GM12878 (cell line): ENCODE results near the gene SLC44A3. TPM values are rescaled to one million over a fixed set of nuclear protein-coding genes. Genes with fewer than 3 reads are reported as not detected.

Experiments used
- ATAC-seq: fragments of 200-7000 bp; cut with Tn5 transposase; 3 replicates; pipeline ENCODE4 v1.9.1; 2020; ENCODE audit warnings: mild to moderate bottlenecking, moderate library complexity
- BruUV-seq: library from RNA; stranded (reverse); fragments of 400-500 nt; replicated peaks from 2 replicates; lab custom pipeline; 2021; lab: Mats Ljungman, UMichigan
- CTCF ChIA-PET: fragments of 300-600 bp; sonication (Branson Sonifier 250); formaldehyde crosslinking; extraction: SDS; loops from one replicate; lab custom pipeline; 2021; ENCODE audit warnings: inconsistent platforms; lab: Yijun Ruan, JAX
- POLR2A ChIA-PET: fragments of 350-600 bp; formaldehyde crosslinking; extraction: SDS; loops from one replicate; lab custom pipeline; 2021; ENCODE audit warnings: inconsistent platforms; lab: Charles Lee
- RAD21 ChIA-PET: fragments of 300-600 bp; sonication (Branson Sonifier 250); formaldehyde crosslinking; loops from one replicate; lab custom pipeline; 2023; ENCODE audit warnings: antibody characterized with exemption; ENCODE audit not compliant: unreplicated experiment; lab: Charles Lee
- SMC1A ChIA-PET: fragments of 300-600 bp; sonication (Branson Sonifier 250); formaldehyde crosslinking; loops from one replicate; lab custom pipeline; 2023; ENCODE audit not compliant: unreplicated experiment, uncharacterized antibody; lab: Charles Lee
- DNase-seq: peaks from one replicate; pipeline ENCODE4 v3.0.0-alpha.2; 2011; ENCODE audit warnings: low read depth, low spot score
- FAIRE-seq: peaks from 3 replicates; lab custom pipeline; 2011; peaks lifted over from hg19 to GRCh38; lab: Jason Lieb, UNC
- H2AFZ ChIP-seq: 2 replicates; pipeline ENCODE4 v1.6.0; 2011; ENCODE audit warnings: low read depth, low read length, control low read depth; ENCODE audit not compliant: control insufficient read depth
- H3K27ac ChIP-seq: 2 replicates; pipeline ENCODE4 v1.5.1; 2011; ENCODE audit warnings: control low read depth; ENCODE audit not compliant: control insufficient read depth, insufficient read depth
- H3K27me3 ChIP-seq, 2 experiments: replicated peaks in 1 of 2; 2 replicates each; pipeline versions ENCODE4 v1.6.0 to v1.6.1; 2011; ENCODE audit warnings: low read length in 1 of 2; ENCODE audit not compliant: control insufficient read depth in 2 of 2, insufficient read depth in 2 of 2
- H3K36me3 ChIP-seq, 2 experiments: 2 replicates each; pipeline ENCODE4 v1.5.1; 2011; ENCODE audit warnings: low read length in 1 of 2; ENCODE audit not compliant: control insufficient read depth in 2 of 2, insufficient read depth in 2 of 2
- H3K4me1 ChIP-seq: 2 replicates; pipeline ENCODE4 v1.6.1; 2011; ENCODE audit warnings: mild to moderate bottlenecking, low read length, moderate library complexity, mixed read lengths; ENCODE audit not compliant: control insufficient read depth, insufficient read depth
- H3K4me2 ChIP-seq: 2 replicates; pipeline ENCODE4 v1.6.0; 2011; ENCODE audit warnings: control low read depth; ENCODE audit not compliant: control insufficient read depth, insufficient read depth
- H3K4me3 ChIP-seq: fragments of 200-600 bp; sonication (generic); 2 replicates; pipeline ENCODE4 v1.5.1; 2016
- H3K79me2 ChIP-seq: 2 replicates; pipeline ENCODE4 v1.6.0; 2011; ENCODE audit warnings: low read length; ENCODE audit not compliant: control insufficient read depth, insufficient read depth
- H3K9ac ChIP-seq: 2 replicates; pipeline ENCODE4 v1.8.0; 2011; ENCODE audit warnings: low read length, control low read depth, mixed read lengths; ENCODE audit not compliant: control insufficient read depth, insufficient read depth
- H3K9me3 ChIP-seq: replicated peaks from 3 replicates; pipeline ENCODE4 v1.5.1; 2011; ENCODE audit warnings: mild to moderate bottlenecking, low read length; ENCODE audit not compliant: control insufficient read depth, insufficient read depth
- H4K20me1 ChIP-seq: 2 replicates; pipeline ENCODE4 v1.6.0; 2011; ENCODE audit not compliant: control insufficient read depth, insufficient read depth
- CBX5 ChIP-seq: sonication (generic); IDR thresholded peaks from 2 replicates; pipeline ENCODE4 v1.6.1; 2016; ENCODE audit warnings: low read depth, moderate library complexity, mild to moderate bottlenecking, inconsistent platforms
- EED ChIP-seq: sonication (generic); IDR thresholded peaks from 2 replicates; pipeline ENCODE4 v1.6.1; 2016; ENCODE audit warnings: antibody characterized with exemption, low read depth
- MTA3 ChIP-seq: IDR thresholded peaks from 2 replicates; pipeline ENCODE4 v1.6.1; 2012; ENCODE audit warnings: low read length, inconsistent platforms, borderline replicate concordance
- MXI1 ChIP-seq: fragments of 150-350 bp; IDR thresholded peaks from 2 replicates; pipeline ENCODE4 v1.6.1; 2011; ENCODE audit warnings: low read depth, mild to moderate bottlenecking, inconsistent platforms, low read length, improper control_type of control experiment
- TARDBP ChIP-seq: IDR thresholded peaks from 2 replicates; pipeline ENCODE4 v1.6.1; 2016; ENCODE audit warnings: borderline replicate concordance
- WGBS: methylation state at CpG from one replicate; pipeline ENCODE4 v1.1.6; 2016; ENCODE audit warnings: low lambda C conversion rate; ENCODE audit not compliant: insufficient replicate concordance, insufficient coverage; ENCODE audit errors: missing lambda C conversion rate; 5-methylcytosine and 5-hydroxymethylcytosine counted together
- in situ Hi-C: fragments of 300-500 bp; cut with MboI; formaldehyde crosslinking; loops from 9 replicates; pipeline ENCODE4 v1.14.3; 2018; ENCODE audit warnings: mixed read lengths
- intact Hi-C: fragments of 100-400 bp; cut with micrococcal nuclease; formaldehyde crosslinking; loops from one replicate; pipeline ENCODE4 v1.14.2; 2022; ENCODE audit not compliant: unreplicated experiment
- polyA plus RNA-seq, 11 experiments: library from polyadenylated mRNA; depleted of rRNA in 4 of 11; unstranded in 6 of 11; stranded (reverse) in 5 of 11; fragments of >200 nt; fragmentation: Nextera tagmentation in 4 of 11; fragmentation: Illumina TruSeq in 1 of 11; extraction: Ambion mirVana in 4 of 11; extraction: Trizol in 1 of 11; gene quantifications; 1 replicate in 1 of 11; 2 replicates in 10 of 11; pipeline versions ENCODE4 v1.2.1 to v1.2.3, GENCODE V29; 2011 to 2016; ENCODE audit warnings: inconsistent platforms in 2 of 11, missing spikeins in 2 of 11, low read depth in 1 of 11
- total RNA-seq, 4 experiments: library from RNA; depleted of rRNA in 3 of 4; stranded (reverse); fragments of >200 nt in 3 of 4; fragmentation: Illumina TruSeq in 1 of 4; extraction: Trizol in 1 of 4; gene quantifications; 2 replicates each; pipeline versions ENCODE4 v1.2.1 to v1.2.3, GENCODE V29; 2013 to 2021

SLC44A3 gene
- total and polyA plus RNA-seq, 10 of the 15 experiments (the other 5 are each of a cell fraction or from before 2014, with no cell fraction given) = not detected

- TF ChIP-seq TARDBP = no peak
- no peak for TF ChIP-seq MXI1
- TF ChIP-seq CBX5 = no peak
- no peak for TF ChIP-seq EED
- ChIA-PET CTCF (interaction anchor here (1.6 kb wide), 1 partner anchor 75 kb away, joined by 5 read pairs; no protein-coding TSS in a partner anchor), SMC1A (no interaction called here), POLR2A (no interaction called here), RAD21 (no interaction called here)
- in situ Hi-C loops = no loop called here
- ATAC-seq (no peak), DNase-seq (no peak), FAIRE-seq (no peak)
- Histone ChIP-seq H3K9me3 (no peaks in the 10 kb centered on the region), H3K36me3 (no peaks in the 10 kb centered on the region), H3K4me3 (no peak overlapping the region), H3K9ac (no peak overlapping the region), H2AFZ (no peak overlapping the region), H3K27me3 (peaks cover 3 to 7% of the 10 kb centered on the region in 2 experiments; a peak in 3 of 4 replicates), H3K4me1 (no peaks in the 10 kb centered on the region), H3K4me2 (no peak overlapping the region), H3K27ac (no peak overlapping the region), H3K79me2 (no peaks in the 10 kb centered on the region; the same call in 1 of the 2 replicates), H4K20me1 (no peaks in the 10 kb centered on the region)
- intact Hi-C loops = no loop called here
- WGBS = 72% methylated on average over 11 of the region's 11 CpGs
- no TSS peak for BruUV-seq
These were observed 109.4 kb downstream of the SLC44A3 start for GRCh38 chr1:94929351-94930217.

- POLR2A ChIA-PET = no interaction called here
- no peak overlapping the region for H3K9ac ChIP-seq
- H2AFZ ChIP-seq = no peak overlapping the region
- no TSS peak for BruUV-seq
- intact Hi-C loops (no loop called here), in situ Hi-C loops (no loop called here)
- SMC1A ChIA-PET = no interaction called here
- ATAC-seq (no peak), FAIRE-seq (no peak), DNase-seq (no peak)
- RAD21 ChIA-PET = no interaction called here
- H3K36me3 ChIP-seq = no peaks in the 10 kb centered on the region
- WGBS = 59% methylated on average over 7 of the region's 7 CpGs
- CTCF ChIA-PET = no interaction called here
- H3K4me2 ChIP-seq = no peak overlapping the region
- no peaks in the 10 kb centered on the region for H3K4me1 ChIP-seq
- H3K27ac ChIP-seq = no peak overlapping the region
- TF ChIP-seq MTA3 = no peak
- no peak overlapping the region for H3K4me3 ChIP-seq
- H4K20me1 ChIP-seq = no peaks in the 10 kb centered on the region
- H3K79me2 ChIP-seq = no peaks in the 10 kb centered on the region
- no peaks in the 10 kb centered on the region for H3K9me3 ChIP-seq
- H3K27me3 ChIP-seq = peaks cover 0 to 4% of the 10 kb centered on the region in 2 experiments; a peak in 3 of 4 replicates
These were observed 111.2 kb downstream of the SLC44A3 start for GRCh38 chr1:94931254-94931841.
